GM20431 (cell line): ENCODE results near the gene POU2F1.

Source experiments
- in situ Hi-C: fragments of 300-500 bp; cut with MseI, MboI; formaldehyde crosslinking; loops from one replicate; pipeline ENCODE4 v1.15.0; 2020; ENCODE audit warnings: low sequenced_read_pairs; ENCODE audit not compliant: unreplicated experiment

POU2F1 gene

GRCh38 chr1:167431261-167431908 lies 210.7 kb downstream of the POU2F1 start:
- in situ Hi-C loops = loop anchor here (25.0 kb wide), 1 partner anchor 169 kb away; no protein-coding TSS in a partner anchor

- in situ Hi-C loops = loop anchor here (25.0 kb wide), 1 partner anchor 170 kb away; no protein-coding TSS in a partner anchor
These were observed 211.4 kb downstream of the POU2F1 start for GRCh38 chr1:167431909-167432650.

- in situ Hi-C loops = loop anchor here (25.0 kb wide), 1 partner anchor 170 kb away; no protein-coding TSS in a partner anchor
These were observed 212.1 kb downstream of the POU2F1 start for GRCh38 chr1:167432780-167433179.

- in situ Hi-C loops = loop anchor here (25.0 kb wide), 1 partner anchor 172 kb away; no protein-coding TSS in a partner anchor
These were observed 213.2 kb downstream of the POU2F1 start for GRCh38 chr1:167433884-167434283.

- in situ Hi-C loops = loop anchor here (25.0 kb wide), 1 partner anchor 172 kb away; no protein-coding TSS in a partner anchor
These were observed 213.6 kb downstream of the POU2F1 start for GRCh38 chr1:167434306-167434705.

- in situ Hi-C loops = loop anchor here (25.0 kb wide), 1 partner anchor 173 kb away; no protein-coding TSS in a partner anchor
These were observed 214.8 kb downstream of the POU2F1 start for GRCh38 chr1:167435484-167435883.

GRCh38 chr1:167438171-167439138 lies 217.8 kb downstream of the POU2F1 start:
- in situ Hi-C loops = loop anchor here (25.0 kb wide), 1 partner anchor 176 kb away; no protein-coding TSS in a partner anchor

GRCh38 chr1:167439301-167439988 lies 218.8 kb downstream of the POU2F1 start:
- in situ Hi-C loops = loop anchor here (25.0 kb wide), 1 partner anchor 177 kb away; no protein-coding TSS in a partner anchor

- in situ Hi-C loops = loop anchor here (10.0 to 25.0 kb wide), 3 partner anchors 94 to 376 kb away; no protein-coding TSS in a partner anchor
These were observed 219.7 kb downstream of the POU2F1 start for GRCh38 chr1:167440345-167440744.

GRCh38 chr1:167440776-167441175 lies 220.1 kb downstream of the POU2F1 start:
- in situ Hi-C loops = loop anchor here (10.0 to 25.0 kb wide), 3 partner anchors 94 to 376 kb away; no protein-coding TSS in a partner anchor

GRCh38 chr1:167441222-167441621 lies 220.5 kb downstream of the POU2F1 start:
- in situ Hi-C loops = loop anchor here (10.0 to 25.0 kb wide), 3 partner anchors 94 to 376 kb away; no protein-coding TSS in a partner anchor

- in situ Hi-C loops = loop anchor here (10.0 to 25.0 kb wide), 3 partner anchors 93 to 377 kb away; no protein-coding TSS in a partner anchor
These were observed 221.6 kb downstream of the POU2F1 start for GRCh38 chr1:167442142-167442848.

- in situ Hi-C loops = loop anchor here (10.0 to 25.0 kb wide), 3 partner anchors 92 to 378 kb away; no protein-coding TSS in a partner anchor
These were observed 222.3 kb downstream of the POU2F1 start for GRCh38 chr1:167442854-167443565.

- in situ Hi-C loops = loop anchor here (10.0 to 25.0 kb wide), 3 partner anchors 91 to 379 kb away; no protein-coding TSS in a partner anchor
These were observed 223.1 kb downstream of the POU2F1 start for GRCh38 chr1:167443757-167444156.

- in situ Hi-C loops = loop anchor here (10.0 to 25.0 kb wide), 3 partner anchors 88 to 382 kb away; no protein-coding TSS in a partner anchor
These were observed 226.3 kb downstream of the POU2F1 start for GRCh38 chr1:167446966-167447365.

GRCh38 chr1:167447521-167448136 lies 226.9 kb downstream of the POU2F1 start:
- in situ Hi-C loops = loop anchor here (10.0 to 25.0 kb wide), 3 partner anchors 87 to 383 kb away; no protein-coding TSS in a partner anchor

- in situ Hi-C loops = no loop called here
These were observed 230.2 kb downstream of the POU2F1 start for GRCh38 chr1:167450843-167451242.
